Activated CD8-positive, alpha-beta T cell treated with anti-CD3 and anti-CD28 coated beads for 36 hours (primary cell): ENCODE data around the gene NDUFC2. TPM values are rescaled to one million over a fixed set of nuclear protein-coding genes. Genes with fewer than 3 reads are reported as not detected.
"Not testable (repeated sequence)": the region's sequence is repeated elsewhere in the genome, so short reads cannot be mapped to it uniquely, and the experiment has no call there.

Source experiments
- ATAC-seq: fragments of 200-7000 bp; cut with Tn5 transposase; one replicate; pipeline ENCODE4 v1.10.0; 2021; ENCODE audit warnings: mild to moderate bottlenecking, moderate library complexity
- CTCF ChIA-PET: fragments of 350-600 bp; sonication (Branson Sonifier 250); formaldehyde crosslinking; loops from one replicate; lab custom pipeline; 2021; ENCODE audit warnings: antibody characterized with exemption; lab: Charles Lee
- POLR2A ChIA-PET: fragments of 350-600 bp; sonication (Branson Sonifier 250); formaldehyde crosslinking; loops from one replicate; lab custom pipeline; 2021; ENCODE audit warnings: antibody characterized with exemption; lab: Charles Lee
- DNase-seq: peaks from one replicate; pipeline ENCODE4 v3.0.0-alpha.2; 2020
- H3K27ac Mint-ChIP-seq: one replicate; pipeline ENCODE4 v1.8.0; 2021; ENCODE audit warnings: mild to moderate bottlenecking, mixed read lengths
- H3K27me3 Mint-ChIP-seq: one replicate; pipeline ENCODE4 v1.8.0; 2021; ENCODE audit warnings: mixed read lengths
- H3K36me3 Mint-ChIP-seq: one replicate; pipeline ENCODE4 v1.8.0; 2021; ENCODE audit warnings: low read depth, mixed read lengths
- H3K4me1 Mint-ChIP-seq: one replicate; pipeline ENCODE4 v1.8.0; 2021; ENCODE audit warnings: low read depth, mixed read lengths
- H3K4me3 Mint-ChIP-seq: one replicate; pipeline ENCODE4 v1.8.0; 2021; ENCODE audit warnings: mild to moderate bottlenecking, moderate library complexity, mixed read lengths
- H3K9me3 Mint-ChIP-seq: one replicate; pipeline ENCODE4 v1.8.0; 2021; ENCODE audit warnings: mixed read lengths
- intact Hi-C: fragments of 100-400 bp; cut with micrococcal nuclease; formaldehyde crosslinking; loops from one replicate; pipeline ENCODE4 v1.10.0; 2022
- total RNA-seq, 2 experiments: library from RNA; stranded (reverse); gene quantifications; one replicate each; pipeline ENCODE4 v1.2.3, GENCODE V29; 2021
- TF ChIP-seq, protein P1 (sequence below): fragments of 200-600 bp; IDR thresholded peaks from one replicate; pipeline ENCODE4 v1.8.0; 2022; ENCODE audit warnings: antibody characterized with exemption, mild to moderate bottlenecking

Gene NDUFC2
- total RNA-seq, 2 experiments from 2014 or later = 169 to 179 TPM

DNA sequence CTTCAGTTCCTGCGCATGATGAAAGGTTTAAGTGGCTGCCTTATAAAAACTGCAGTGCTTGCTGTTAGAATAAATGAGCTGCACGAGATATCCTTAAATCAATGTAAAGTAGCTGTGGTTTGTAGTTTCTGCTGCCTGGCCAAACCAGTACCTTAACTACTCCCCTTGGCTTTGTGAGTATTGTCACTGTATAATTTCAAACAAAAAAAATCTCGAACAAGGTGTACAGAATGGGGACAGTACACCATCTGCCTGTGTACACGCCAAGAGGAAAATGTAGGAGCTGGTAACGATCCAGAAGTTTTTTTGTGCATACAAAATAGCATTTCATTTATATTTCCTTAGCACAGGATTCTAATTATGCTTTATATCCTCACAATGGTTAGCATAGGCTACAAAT is 20.6 kb upstream of the NDUFC2 start:
- Mint-ChIP-seq H3K27ac (no peak overlapping the region), H3K4me1 (peaks cover 3% of the 10 kb centered on the region), H3K4me3 (no peak overlapping the region), H3K9me3 (no peaks in the 10 kb centered on the region), H3K36me3 (peaks cover 41% of the 10 kb centered on the region), H3K27me3 (no peaks in the 10 kb centered on the region)
- intact Hi-C loops = no loop called here
- ATAC-seq (no peak), DNase-seq (no peak)
- ChIA-PET CTCF (no interaction called here), POLR2A (no interaction called here)
- TF ChIP-seq, protein P1, sequence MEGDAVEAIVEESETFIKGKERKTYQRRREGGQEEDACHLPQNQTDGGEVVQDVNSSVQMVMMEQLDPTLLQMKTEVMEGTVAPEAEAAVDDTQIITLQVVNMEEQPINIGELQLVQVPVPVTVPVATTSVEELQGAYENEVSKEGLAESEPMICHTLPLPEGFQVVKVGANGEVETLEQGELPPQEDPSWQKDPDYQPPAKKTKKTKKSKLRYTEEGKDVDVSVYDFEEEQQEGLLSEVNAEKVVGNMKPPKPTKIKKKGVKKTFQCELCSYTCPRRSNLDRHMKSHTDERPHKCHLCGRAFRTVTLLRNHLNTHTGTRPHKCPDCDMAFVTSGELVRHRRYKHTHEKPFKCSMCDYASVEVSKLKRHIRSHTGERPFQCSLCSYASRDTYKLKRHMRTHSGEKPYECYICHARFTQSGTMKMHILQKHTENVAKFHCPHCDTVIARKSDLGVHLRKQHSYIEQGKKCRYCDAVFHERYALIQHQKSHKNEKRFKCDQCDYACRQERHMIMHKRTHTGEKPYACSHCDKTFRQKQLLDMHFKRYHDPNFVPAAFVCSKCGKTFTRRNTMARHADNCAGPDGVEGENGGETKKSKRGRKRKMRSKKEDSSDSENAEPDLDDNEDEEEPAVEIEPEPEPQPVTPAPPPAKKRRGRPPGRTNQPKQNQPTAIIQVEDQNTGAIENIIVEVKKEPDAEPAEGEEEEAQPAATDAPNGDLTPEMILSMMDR = no peak

- no peak for ATAC-seq
Measured at GRCh38 chr11:78099666-78100065, 20.0 kb upstream of the NDUFC2 start.

DNA sequence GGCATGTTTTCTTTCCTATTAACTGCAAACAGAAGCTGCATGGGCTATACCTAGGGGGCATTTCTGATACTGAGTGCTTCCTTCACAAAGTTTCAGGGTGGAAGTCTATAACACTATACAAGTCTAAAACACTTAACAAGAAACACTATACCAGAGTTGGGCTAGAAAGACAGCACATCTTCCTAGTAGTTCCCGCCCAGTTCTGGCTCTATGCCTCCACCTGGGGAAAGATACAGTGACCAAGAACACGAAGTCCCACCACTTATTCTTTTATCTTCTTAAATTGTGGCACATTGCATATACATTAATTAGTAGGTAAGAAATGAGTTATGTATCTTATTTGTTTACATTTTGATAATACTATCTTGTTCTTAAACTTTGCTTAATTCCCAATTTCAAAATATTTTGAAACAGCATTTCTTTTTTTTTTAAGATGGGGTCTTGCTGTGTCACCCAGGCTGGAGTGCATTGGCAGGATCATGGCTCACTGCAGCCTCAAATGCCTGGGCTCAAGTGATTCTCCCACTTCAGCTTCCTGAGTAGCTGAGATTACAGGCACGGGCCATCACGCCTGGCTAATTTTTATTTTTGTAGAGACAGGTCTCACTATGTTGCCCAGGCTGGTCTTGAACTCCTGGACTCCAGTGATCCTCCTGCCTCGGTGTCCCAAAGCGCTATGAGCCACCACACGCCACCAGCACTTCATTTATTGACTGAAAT is 18.2 kb upstream of the NDUFC2 start:
- peaks cover 13% of the 10 kb centered on the region for H3K4me1 Mint-ChIP-seq
- no peaks in the 10 kb centered on the region for H3K9me3 Mint-ChIP-seq
- no peak overlapping the region for H3K27ac Mint-ChIP-seq
- peaks cover 47% of the 10 kb centered on the region for H3K36me3 Mint-ChIP-seq
- ATAC-seq (no peak), DNase-seq (no peak)
- no peak overlapping the region for H3K4me3 Mint-ChIP-seq
- TF ChIP-seq, protein P1 = no peak
- H3K27me3 Mint-ChIP-seq = no peaks in the 10 kb centered on the region
- CTCF ChIA-PET = no interaction called here
- POLR2A ChIA-PET = interaction anchor here (1.4 kb wide), 1 partner anchor 18 kb away, joined by 4 read pairs; the partner anchor contains the start of gene NDUFC2
- intact Hi-C loops = no loop called here

More at GRCh38 chr11:78099666-78100065, 20.0 kb upstream of the NDUFC2 start:
- intact Hi-C loops = no loop called here
- H3K27ac Mint-ChIP-seq = no peak overlapping the region
- no peak overlapping the region for H3K4me3 Mint-ChIP-seq
- no peaks in the 10 kb centered on the region for H3K27me3 Mint-ChIP-seq
- TF ChIP-seq, protein P1 = no peak
- peaks cover 45% of the 10 kb centered on the region for H3K36me3 Mint-ChIP-seq
- POLR2A ChIA-PET = no interaction called here
- peaks cover 7% of the 10 kb centered on the region for H3K4me1 Mint-ChIP-seq
- no peak for DNase-seq
- CTCF ChIA-PET = no interaction called here
- no peaks in the 10 kb centered on the region for H3K9me3 Mint-ChIP-seq

DNA sequence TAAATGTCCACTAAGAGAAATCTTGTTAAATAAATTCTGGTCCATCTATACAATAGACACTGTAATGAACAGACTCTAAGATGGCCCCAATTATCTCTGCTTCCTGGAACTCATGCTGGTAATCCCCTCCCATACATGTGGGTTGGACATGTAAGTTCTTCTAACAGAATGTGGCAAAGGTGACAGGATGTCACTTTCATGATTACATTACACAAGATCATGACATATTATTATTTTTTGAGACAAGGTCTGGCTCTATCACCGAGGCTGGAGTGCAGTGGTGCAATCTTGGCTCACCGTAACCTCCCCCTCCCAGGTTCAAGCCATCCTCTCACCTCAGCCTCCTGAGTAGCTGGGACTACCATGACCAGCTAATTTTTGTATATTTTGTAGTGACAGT is 14.6 kb upstream of the NDUFC2 start:
- H3K4me3 Mint-ChIP-seq = no peak overlapping the region
- DNase-seq (peak; percentile 62), ATAC-seq (peak; percentile 99)
- CTCF ChIA-PET = interaction anchor here (1.4 kb wide), 1 partner anchor 29 kb away, joined by 3 read pairs; no protein-coding TSS in a partner anchor
- intact Hi-C loops = no loop called here
- TF ChIP-seq, protein P1 = no peak
- H3K36me3 Mint-ChIP-seq = peaks cover 29% of the 10 kb centered on the region
- no peaks in the 10 kb centered on the region for H3K27me3 Mint-ChIP-seq
- no peaks in the 10 kb centered on the region for H3K9me3 Mint-ChIP-seq
- POLR2A ChIA-PET = interaction anchor here (1.5 kb wide), 1 partner anchor 8 kb away, joined by 3 read pairs; no protein-coding TSS in a partner anchor
- H3K27ac Mint-ChIP-seq = peak overlapping the region; percentile 89
- H3K4me1 Mint-ChIP-seq = peaks cover 13% of the 10 kb centered on the region

DNA sequence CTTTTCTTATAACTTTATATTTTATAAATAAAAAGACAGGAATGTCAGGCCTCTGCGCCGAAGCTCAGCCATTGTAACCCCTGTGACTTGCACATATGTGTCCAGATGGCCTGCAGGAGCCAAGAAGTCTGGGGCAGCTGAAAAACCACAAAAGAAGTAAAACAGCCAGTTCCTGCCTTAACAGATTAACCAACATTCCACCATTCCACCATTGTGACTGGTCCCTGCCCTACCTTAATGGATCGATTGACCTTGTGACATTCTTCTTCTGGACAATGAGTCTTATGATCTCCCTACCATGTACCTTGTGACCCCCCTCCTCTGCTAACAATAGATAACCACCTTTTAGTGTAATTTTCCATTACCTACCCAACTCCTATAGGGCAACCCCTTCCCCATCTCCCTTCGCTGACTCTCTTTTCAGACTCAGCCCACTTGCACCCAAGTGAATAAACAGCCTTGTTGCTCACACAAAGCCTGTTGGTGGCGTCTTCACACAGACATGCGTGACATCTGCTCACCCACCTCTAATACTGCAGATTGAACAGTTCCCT is 6.9 kb upstream of the NDUFC2 start:
- CTCF ChIA-PET = not testable (repeated sequence)

More for the DNA sequence above, 6.9 kb upstream of the NDUFC2 start:
- intact Hi-C loops, H3K27me3 Mint-ChIP-seq, H3K9me3 Mint-ChIP-seq, H3K4me3 Mint-ChIP-seq, ATAC-seq, DNase-seq, H3K27ac Mint-ChIP-seq, H3K4me1 Mint-ChIP-seq, H3K36me3 Mint-ChIP-seq: not testable (repeated sequence)
- POLR2A ChIA-PET = interaction anchor here (0.9 kb wide), 1 partner anchor 8 kb away, joined by 3 read pairs; no protein-coding TSS in a partner anchor
